NCI-H2227 (cell line): ENCODE measurements around the gene MUTYH.

Source experiments
- DNase-seq: peaks from one replicate; lab custom pipeline; 2025; ENCODE audit not compliant: unreplicated experiment; lab: John Stamatoyannopoulos, UW

MUTYH gene

DNA sequence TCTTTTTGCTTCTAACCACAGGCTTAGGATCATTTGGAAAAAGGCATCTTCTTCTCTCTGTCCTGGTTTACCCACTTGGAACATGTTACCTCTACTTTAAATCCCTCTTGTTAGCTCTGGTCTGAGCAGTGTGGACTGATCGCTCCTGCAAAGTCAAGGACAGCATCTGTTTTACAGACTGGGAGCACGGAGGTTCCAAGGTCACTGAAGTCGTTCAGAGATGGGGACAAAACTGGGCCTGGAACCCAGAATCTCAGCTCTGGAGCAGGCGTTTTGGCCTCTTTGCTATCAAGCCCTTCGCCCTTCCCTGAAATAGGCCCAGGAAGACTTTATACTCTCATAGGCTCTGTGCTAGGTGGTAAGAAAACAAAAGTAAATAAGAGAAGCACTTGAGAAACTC is 11.3 kb upstream of the MUTYH start:
- no peak for DNase-seq

DNA sequence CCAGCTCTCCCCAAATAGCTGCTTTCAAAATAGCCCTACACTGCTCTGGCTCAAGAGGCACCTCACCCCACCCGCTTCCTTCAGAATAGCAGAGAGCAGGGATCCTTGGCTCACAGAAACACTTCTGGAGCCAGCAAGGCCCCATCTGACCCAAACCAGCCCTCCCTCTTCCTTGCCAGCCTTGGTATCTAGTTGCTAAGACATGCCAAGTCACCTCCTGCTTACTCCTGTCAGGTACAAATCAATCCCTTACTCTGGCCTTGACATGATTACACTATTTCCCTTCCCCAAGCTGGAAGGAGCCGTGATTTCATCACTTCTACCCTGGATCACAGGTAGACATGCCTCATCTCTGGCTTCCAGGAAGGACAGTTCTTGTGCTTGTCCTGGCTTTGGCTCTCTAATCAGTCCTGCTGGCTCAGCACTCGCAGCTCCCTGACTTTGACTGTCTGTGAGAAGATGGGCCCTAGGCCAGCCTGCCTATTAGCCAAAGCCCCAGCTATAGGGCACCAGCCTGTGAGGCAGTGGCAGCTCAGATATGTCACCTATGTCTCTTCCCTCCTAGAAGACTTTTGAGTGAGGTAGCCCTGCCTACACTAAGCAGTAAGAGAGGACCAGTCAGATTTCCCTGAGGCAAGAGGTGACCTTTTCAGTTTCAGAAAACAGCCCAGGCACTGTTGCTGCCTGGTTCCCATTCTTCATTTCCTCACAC is 8.9 kb upstream of the MUTYH start:
- no peak for DNase-seq

DNA sequence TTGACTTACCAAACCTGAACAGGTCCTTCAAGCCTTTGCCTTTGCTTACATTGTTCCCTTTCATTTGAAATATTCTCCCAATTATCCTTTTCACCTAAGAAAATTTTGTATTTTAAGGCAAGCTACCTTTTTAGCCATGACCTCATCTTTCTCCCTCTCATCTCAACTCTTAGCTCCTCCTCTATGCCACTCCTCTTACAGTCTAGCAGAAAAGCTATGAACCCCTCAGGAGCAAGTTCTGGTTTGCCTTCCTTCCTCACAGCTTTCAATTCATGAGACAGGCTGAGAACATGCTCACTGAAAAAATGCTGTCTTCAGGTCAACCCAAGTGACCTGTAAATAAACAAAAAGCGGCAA is 8.3 kb upstream of the MUTYH start:
- no peak for DNase-seq

DNA sequence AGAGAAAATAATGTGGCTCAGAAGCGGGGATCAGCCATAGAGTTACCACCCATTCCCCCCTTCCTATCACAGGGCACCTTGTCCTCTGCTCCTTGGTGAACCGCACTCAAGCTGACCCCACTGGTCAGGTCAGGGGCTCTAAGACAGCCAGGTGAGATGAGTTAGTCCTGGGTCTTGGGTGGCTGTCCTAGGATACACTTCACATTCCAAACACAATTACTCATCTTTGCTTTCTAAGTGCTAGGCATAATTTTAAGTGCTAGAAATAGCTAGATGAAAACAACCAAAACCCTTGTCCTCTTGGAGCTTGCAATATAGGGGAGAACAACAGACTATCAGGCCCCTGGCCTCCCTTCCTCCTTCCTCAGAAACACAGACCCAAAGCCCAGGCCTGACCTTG is 7.8 kb upstream of the MUTYH start:
- DNase-seq: no peak

DNA sequence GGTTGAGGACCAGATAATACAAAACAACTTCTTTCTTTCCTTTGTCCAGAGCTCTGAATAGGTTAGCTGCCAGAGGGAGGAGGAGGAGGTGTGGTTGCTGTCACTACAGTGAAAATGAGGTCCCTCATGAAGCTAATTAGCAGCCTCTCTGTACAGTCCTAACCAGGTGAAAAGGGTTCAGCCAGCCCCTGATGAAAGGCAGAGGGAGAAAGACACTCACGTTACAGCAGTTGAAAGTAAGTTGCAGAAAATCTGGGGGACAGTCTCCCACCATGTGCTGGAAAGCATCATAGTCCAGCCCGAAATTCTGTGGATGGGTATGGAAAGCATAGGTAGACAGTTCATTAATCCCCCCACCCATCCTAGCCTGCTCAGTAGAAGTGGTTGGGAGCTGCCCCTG is 6.2 kb upstream of the MUTYH start:
- no peak for DNase-seq

DNA sequence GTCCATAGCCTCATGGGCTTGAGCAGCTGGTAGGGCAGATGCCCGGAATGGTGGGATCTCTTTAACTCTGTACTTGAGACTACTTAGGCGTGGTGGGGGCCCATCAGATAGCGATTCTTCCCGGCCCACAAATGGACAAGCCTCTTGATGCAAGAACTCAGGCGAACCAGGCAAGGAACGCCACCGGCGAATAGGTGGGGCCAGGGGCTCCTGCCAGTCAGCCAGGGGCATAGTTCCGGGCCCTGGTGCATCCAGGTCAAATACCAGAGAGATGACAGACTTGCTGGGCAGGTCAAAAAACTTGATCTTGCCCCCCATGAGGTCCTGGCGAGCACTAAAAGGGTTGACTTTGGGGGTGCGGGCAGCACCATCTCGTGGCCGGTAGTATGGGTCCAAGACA is 4.8 kb upstream of the MUTYH start:
- no peak for DNase-seq

DNA sequence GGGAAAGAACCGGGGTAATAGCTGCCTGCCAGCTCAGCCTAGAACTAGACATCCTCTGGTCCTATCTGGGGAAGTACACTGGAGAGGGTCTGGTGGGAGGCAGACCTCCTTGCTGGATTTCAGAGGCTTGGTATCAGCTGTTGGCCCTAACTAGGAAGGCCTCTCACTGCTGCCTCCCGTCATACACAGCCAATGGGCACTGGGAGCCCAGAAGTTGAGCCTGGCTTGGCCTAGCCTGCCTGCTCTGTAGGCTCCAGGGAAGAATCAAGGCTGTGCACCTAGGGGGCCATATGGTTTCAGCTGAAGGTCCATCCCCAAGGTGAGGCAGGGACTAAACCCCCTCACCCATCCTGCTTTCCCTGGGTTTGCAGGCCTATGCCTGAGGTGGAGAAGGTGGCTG is 4.3 kb upstream of the MUTYH start:
- no peak for DNase-seq

DNA sequence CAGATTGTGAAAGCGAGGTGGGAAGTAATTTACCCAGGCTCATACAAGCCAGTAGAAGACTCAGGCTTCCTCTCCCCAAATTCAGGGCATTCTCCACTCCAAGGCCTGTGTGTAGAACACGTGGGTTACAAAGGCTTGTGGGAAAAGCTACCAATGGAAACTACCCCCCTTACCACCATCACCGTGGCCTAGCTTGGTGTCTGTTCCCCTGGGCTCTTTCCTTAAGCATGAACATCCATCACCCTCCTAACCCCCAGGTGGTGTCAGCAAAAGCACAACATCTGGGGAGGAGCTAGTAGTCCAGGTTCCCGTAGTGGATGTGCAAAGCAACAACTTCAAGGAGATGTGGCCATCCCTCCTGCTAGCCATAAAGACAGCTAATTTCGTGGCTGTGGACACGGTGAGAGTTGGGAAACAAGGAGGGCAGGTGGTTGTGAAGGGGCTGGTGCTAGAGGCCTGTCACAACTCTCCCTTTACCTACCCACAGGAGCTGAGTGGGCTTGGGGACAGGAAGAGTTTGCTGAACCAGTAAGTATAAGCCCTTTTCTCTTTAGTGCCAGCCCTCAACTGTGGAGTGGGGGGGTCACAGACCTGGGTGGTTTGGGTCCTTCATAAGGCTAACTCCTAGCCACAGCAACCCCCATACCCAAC is 701 bp upstream of the MUTYH start:
- peak; percentile 39 for DNase-seq

DNA sequence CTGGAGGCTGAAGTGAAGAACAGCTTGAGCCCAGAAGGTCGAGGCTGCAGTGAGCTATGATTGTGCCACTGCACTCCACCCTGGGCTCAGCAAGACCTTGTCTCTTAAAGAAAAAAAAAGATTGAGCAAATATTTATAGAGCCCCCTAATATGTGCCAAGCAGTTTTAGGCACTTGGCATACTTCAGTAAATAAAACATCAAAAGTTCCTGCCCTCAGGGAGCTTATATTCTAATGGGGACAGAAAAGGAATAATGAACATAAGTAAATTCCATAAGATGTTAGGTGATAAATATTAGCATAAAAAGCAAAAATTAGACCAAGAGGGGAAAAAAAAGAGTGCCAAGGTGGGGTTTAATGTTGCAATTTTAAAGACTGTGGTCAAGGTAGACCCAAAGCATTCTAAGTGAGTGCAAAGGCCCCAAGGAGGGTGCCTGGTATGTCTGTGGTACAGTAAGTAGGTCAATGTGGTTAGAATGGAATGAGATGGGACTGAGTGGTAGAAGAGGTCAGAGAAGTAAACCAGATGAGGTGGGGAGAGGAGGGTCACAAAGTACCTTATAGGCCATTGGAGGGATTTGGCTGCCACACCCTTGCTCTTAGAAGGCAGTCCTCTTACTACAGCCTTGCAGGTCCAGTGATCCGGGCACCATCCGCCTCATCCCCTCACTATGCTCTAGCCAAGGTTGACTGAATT is 2.5 kb downstream of the MUTYH start:
- no peak for DNase-seq

DNA sequence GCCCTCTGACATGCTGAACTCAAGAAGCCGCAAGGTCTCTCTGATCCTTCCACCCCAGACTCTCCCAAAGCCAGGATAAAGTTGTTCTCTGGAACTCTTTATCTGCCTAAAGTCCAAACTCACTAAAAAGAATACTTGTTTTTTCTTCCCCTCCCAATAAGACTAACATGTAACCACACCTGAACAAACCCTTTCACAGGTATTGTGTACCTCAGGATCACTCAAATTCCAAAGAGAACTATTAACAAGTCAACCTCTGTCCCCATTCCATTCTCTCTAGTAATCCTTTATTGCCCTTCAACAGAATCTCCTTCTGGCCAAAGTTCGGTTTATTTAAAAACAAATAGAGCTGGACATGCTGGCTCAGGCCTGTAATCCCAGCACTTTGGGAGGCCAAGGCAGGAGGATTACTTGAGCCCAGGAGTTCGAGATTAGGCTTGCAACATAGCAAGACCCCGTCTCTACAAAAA is 4.3 kb downstream of the MUTYH start:
- DNase-seq: no peak

DNA sequence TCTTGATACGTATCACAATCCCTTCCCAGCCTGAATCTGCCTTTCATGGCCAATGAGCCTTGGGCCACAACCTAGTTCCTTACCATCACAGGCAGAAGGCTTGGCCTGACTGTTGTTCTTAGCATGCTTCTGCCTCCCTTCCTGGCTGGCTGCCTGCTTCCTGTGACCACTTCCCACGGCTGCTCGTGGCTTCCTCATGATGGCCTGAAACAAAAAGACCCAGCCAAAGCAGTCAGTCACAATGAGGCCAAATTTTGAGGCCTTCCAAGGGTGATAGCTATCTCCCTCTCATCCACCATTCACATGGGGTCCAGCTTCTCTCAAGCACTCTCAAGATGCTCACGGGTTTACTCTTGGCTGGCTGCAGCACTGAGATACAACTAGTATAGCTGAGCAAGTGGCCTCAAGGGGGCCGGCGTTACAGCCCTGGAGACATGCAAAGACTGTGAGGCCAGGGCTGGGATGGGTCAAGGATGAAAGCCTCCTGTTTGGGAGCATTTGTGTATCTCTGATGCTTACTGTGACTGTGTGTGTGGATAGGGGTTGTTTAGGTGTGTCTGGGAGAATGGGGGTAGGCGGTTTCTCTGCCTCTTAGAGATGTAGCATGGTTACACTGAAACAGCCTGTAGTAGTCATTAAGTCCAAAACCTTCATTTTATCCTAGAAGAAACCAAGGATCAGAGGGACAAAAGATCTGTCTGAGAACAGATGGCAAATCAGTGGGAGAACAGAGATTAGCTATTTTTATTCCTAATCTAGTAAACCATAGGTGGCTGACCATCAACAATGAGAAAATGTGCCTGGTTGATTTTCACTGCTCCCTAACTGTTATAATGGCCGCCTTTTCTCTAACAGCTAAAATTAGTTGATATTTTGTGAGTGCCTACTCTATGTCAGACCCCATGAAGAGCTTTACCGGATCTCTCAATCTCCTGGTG is 5.7 kb downstream of the MUTYH start:
- DNase-seq: no peak

DNA sequence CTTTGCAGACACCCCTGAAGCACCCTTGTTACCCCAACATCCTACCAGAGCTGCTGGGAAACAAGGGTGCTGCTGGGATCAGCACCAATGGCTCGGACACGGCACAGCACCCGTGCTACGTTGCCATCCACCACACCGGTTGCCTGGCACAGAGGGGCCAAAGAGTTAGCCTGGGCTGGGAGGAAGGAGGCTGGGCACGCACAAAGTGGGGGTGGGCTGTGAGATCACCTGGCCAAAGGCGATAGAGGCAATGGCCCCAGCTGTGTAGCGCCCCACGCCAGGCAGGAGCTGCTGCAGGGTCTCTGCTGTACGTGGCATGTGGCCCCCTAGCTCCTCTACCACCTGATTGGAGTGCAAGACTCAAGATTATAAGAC is 7.9 kb downstream of the MUTYH start:
- DNase-seq: no peak

DNA sequence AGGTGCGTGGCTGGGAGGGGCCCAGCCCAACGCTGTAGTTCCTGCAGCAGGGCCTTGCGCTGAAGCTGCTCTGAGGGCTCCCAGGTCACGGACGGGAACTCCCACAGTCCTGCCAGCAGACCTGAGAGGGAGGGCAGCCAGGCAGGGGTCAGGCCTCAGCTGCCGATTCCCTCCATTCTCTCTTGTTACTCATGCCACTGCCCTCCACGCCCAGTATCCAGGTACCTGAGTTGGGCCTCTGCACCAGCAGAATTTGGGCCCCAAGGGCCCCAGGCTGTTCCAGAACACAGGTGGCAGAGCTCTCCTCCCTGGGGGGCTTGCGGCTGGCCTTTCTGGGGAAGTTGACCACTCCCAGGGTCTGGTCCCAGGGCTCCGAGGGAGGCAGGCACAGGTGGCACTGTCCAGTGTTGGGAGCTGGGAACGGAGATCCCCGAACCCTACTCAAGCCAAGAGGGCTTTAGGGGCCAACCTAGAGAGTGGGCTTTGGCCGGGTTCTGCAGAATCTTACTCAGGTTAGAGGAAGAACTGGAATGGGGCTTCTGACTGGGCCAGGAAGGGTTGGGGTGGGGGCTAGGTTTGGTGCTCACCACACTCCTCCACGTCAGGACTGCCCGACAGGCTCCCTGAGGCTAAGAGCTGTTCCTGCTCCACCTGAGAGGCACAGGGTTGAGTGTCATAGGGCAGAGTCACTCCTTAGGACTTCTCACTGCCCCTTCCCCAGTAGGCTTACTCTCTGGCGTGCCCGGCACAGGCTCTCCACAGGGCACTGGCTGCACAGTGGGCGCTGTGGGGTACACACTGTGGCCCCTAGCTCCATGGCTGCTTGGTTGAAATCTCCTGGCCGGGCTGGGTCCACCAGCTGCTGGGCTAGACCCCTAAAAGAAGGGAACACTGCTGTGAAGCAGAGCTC is 8.5 kb downstream of the MUTYH start:
- DNase-seq: no peak

DNA sequence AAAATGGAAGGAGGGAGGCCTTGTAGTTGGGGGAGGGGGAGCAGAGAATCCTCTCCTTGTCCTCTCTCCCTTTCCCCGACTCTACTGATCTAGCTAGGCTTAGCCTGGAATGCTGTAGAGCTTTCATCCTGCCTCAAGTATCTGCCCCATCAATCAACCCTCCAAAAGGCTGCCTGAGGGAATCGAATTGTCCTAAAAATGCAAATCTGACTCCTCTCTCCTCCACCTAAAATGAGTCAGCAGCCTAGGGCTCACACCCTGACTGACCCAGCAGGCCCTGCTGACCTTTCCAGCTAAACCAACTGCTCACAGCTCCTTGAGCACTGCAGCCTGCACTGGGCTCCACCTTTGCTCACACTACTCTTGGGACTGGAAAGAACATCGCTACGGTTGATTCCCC is 10.8 kb downstream of the MUTYH start:
- no peak for DNase-seq

DNA sequence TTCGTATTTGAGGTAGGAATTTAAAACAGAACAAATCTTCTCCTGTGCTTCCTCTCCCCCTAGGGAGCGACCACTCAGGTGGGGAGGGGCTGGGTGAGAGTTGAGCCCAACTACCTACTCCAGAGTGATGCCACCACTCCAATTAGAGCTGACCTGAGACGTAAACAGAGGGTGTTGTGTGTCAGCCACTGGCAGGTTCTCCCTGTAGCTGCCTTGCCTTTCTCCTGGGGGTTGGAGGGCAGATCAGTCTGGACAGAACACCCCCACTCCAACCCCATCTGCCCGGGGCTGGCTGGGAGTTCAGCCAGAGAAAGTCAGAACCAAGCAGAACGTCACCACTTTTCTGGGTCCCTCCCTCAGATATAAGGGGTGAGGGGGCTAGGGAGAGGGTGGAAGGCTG is 11.6 kb downstream of the MUTYH start:
- no peak for DNase-seq

DNA sequence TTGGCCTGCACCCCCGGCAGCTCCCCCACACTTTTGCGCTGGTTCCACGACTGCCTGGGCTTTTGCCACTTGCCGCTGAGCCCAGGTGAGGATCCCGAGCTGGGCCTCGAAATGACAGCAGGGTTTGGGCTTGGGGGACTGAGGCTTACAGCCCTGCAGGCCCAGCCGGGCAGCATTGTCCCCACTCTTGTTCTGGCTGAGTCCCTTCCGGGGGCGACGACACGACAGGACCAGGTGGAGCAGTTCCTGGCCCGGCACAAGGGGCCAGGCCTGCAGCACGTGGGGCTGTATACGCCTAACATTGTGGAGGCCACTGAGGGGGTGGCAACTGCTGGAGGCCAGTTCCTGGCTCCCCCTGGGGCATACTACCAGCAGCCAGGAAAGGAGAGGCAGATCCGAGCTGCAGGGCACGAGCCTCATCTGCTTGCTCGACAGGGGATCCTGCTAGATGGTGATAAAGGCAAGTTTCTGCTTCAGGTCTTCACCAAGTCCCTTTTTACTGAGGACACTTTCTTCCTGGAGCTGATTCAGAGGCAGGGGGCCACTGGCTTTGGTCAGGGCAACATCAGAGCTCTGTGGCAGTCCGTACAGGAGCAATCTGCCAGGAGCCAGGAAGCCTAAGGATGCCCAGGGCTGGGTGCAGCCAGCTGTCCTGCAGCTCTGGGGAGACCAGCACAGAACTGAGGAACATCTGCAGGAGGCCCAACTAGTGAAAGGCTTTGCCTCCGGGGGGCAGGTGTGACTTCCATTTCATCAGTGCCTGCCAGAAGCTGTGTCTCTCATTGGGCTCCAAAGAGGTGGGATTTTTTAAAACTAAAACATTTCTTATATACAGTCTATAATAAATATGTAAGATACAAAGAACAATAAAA is 12.4 kb downstream of the MUTYH start:
- no peak for DNase-seq

DNA sequence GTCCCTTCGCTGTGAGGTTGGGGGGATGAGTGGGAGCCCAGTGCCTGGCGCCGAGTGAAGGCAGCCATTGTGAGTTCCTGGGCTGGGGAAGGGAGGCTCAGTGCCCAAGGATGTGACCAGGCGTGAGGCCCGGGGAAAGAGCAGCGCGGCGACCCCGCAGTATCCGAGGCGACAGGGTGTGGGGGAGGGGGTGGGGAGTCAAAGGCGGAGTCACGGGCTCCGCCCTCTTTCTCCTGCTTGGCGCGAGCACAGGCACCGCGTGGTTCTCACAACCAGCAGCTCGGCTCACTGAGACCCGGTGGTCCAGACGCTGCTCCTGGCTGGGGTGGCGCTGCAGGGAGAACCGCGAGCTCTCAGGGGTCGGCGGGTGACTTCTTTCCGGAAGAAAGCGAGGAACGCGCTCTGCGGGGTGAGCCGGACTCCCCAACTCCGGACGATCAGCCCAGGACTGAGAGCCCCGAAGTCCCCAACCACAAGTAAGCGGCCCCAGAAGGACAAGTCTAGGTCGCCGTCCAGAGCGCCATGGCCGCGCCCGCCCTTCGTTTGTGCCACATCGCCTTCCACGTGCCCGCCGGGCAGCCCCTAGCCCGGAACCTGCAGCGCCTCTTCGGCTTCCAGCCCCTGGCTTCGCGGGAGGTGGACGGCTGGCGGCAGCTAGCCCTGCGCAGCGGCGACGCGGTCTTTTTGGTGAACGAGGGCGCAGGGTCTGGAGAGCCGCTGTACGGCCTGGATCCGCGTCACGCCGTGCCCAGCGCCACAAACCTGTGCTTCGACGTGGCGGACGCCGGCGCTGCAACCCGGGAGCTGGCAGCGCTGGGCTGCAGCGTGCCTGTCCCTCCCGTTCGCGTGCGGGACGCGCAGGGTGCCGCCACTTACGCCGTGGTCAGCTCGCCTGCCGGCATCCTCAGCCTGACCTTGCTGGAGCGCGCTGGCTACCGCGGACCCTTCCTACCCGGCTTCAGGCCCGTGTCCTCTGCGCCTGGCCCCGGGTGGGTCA is 13.3 kb downstream of the MUTYH start, which contains the start of gene HPDL:
HPDL (plus strand) TSS at position 269 of the 997 bp plus-strand sequence; CDS start at position 523, 254 bp downstream.
- no peak for DNase-seq
